OCI-LY7 (cell line): ENCODE measurements around the gene NKX6-2.

ENCODE experiments used
- EZH2phosphoT487 ChIP-seq: fragments of 200-600 bp; sonication (generic); IDR thresholded peaks from 2 replicates; pipeline ENCODE4 v1.6.1; 2018; ENCODE audit warnings: low read depth, borderline replicate concordance, mild to moderate bottlenecking, mixed run types, antibody characterized with exemption, low read length, moderate library complexity, mixed read lengths
- TF ChIP-seq, protein P1 (sequence below): fragments of 200-600 bp; sonication (generic); conservative IDR thresholded peaks from 2 replicates; pipeline ENCODE4 v1.5.1; 2014; ENCODE audit warnings: mild to moderate bottlenecking, antibody characterized with exemption, low read length, moderate library complexity, mixed read lengths

DNA sequence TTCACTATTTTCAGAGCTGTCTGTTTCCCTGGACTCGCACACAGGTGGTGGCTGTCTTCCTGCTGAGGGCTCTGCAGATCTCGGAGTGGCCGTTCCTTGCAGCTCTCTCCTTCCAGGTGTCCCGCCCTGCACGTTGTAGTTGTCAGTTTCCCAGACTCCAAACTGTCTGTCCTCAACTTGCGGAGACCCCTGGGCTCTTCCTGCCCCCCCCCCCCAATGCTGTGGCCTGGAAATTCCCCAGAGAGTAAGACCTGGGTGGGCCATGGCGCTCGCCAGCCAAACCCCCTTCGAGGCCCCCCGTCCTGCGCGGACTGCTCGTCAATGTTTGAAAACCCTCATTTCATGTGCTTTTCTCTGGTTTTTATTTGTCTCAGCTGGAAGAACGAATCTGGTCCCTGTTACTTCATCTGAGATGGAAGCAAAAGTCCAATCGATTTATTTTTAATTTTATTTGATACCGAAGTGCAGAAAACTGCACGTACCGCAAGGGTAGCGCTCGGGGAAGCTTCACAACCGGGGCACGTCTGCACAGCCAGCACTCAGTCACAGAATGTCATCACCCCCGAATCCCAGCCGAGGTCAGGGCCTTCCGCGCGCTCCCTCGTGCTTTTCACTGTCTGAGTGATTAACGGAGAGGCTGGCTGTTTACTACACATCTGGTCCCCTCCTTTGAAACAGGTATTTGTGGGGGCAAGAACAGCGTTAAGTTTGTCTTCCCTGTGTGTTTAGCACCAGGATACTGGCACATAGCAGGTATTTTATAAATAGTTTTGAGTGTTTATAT is 46.4 kb upstream of the NKX6-2 start:
- TF ChIP-seq, protein P1, sequence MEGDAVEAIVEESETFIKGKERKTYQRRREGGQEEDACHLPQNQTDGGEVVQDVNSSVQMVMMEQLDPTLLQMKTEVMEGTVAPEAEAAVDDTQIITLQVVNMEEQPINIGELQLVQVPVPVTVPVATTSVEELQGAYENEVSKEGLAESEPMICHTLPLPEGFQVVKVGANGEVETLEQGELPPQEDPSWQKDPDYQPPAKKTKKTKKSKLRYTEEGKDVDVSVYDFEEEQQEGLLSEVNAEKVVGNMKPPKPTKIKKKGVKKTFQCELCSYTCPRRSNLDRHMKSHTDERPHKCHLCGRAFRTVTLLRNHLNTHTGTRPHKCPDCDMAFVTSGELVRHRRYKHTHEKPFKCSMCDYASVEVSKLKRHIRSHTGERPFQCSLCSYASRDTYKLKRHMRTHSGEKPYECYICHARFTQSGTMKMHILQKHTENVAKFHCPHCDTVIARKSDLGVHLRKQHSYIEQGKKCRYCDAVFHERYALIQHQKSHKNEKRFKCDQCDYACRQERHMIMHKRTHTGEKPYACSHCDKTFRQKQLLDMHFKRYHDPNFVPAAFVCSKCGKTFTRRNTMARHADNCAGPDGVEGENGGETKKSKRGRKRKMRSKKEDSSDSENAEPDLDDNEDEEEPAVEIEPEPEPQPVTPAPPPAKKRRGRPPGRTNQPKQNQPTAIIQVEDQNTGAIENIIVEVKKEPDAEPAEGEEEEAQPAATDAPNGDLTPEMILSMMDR: no peak
- TF ChIP-seq EZH2phosphoT487: no peak
